B cell (primary cell): ENCODE data around the gene IFNA17. TPM values are rescaled to one million over a fixed set of nuclear protein-coding genes. Genes with fewer than 3 reads are reported as not detected.
"Not testable (repeated sequence)": the region's sequence is repeated elsewhere in the genome, so short reads cannot be mapped to it uniquely, and the experiment has no call there.

Experiments
- ATAC-seq: fragments of 200-7000 bp; cut with Tn5 transposase; one replicate; pipeline ENCODE4 v1.10.0; 2021; ENCODE audit warnings: low read depth, mild to moderate bottlenecking, moderate number of reproducible peaks, moderate library complexity
- CTCF ChIA-PET: fragments of 350-600 bp; sonication (Branson Sonifier 250); formaldehyde crosslinking; loops from one replicate; lab custom pipeline; 2021; ENCODE audit warnings: antibody characterized with exemption, inconsistent platforms; lab: Charles Lee
- POLR2A ChIA-PET: fragments of 350-600 bp; sonication (Branson Sonifier 250); formaldehyde crosslinking; loops from one replicate; lab custom pipeline; 2021; ENCODE audit warnings: antibody characterized with exemption; lab: Charles Lee
- DNase-seq: peaks from one replicate; pipeline ENCODE4 v3.0.0; 2013
- H2AFZ ChIP-seq: 2 replicates; pipeline ENCODE4 v1.6.1; 2012; ENCODE audit warnings: mild to moderate bottlenecking, low read depth, low read length; ENCODE audit not compliant: insufficient read depth, poor library complexity, severe bottlenecking
- H3K27ac ChIP-seq, 2 donors: 1 replicate in 1 of 2; 2 replicates in 1 of 2; pipeline ENCODE4 v1.5.1; 2012 to 2013; ENCODE audit warnings: low read length in 2 of 2, mild to moderate bottlenecking in 2 of 2, moderate library complexity in 1 of 2
- H3K27me3 ChIP-seq, 4 experiments: fragments of 200-600 bp in 1 of 4; sonication (generic) in 1 of 4; replicated peaks in 1 of 4; 1 replicate in 2 of 4; 2 replicates in 2 of 4; pipeline versions ENCODE4 v1.6.1 to v1.7.0; 2013 to 2016; ENCODE audit warnings: low read length in 3 of 4, mild to moderate bottlenecking in 2 of 4, mixed read lengths in 1 of 4, moderate library complexity in 1 of 4; ENCODE audit not compliant: insufficient read depth in 4 of 4, control insufficient read depth in 3 of 4; ENCODE audit errors: control extremely low read depth in 1 of 4
- H3K36me3 ChIP-seq, 2 experiments: replicated peaks in 1 of 2; 1 replicate in 1 of 2; 2 replicates in 1 of 2; pipeline versions ENCODE4 v1.6.1 to v1.7.1; 2013; ENCODE audit warnings: low read length in 1 of 2; ENCODE audit not compliant: insufficient read depth in 2 of 2, control insufficient read depth in 1 of 2; ENCODE audit errors: control extremely low read depth in 1 of 2, extremely low read depth in 1 of 2
- H3K4me1 ChIP-seq, 2 donors: fragments of 200-600 bp in 1 of 2; sonication (generic) in 1 of 2; 1 replicate in 1 of 2; 2 replicates in 1 of 2; pipeline versions ENCODE4 v1.5.1 to v1.6.1; 2013 to 2017; ENCODE audit warnings: low read length in 2 of 2; ENCODE audit not compliant: control insufficient read depth in 2 of 2, insufficient read depth in 2 of 2
- H3K4me2 ChIP-seq: replicated peaks from 2 replicates; pipeline ENCODE3; 2012; ENCODE audit warnings: mild to moderate bottlenecking, low read depth, low read length; ENCODE audit not compliant: poor library complexity, severe bottlenecking
- H3K4me3 ChIP-seq, 5 experiments: fragments of 200-600 bp in 1 of 5; sonication (generic) in 1 of 5; 1 replicate in 3 of 5; 2 replicates in 2 of 5; pipeline versions ENCODE4 v1.5.1 to v1.7.0; 2011 to 2016; ENCODE audit warnings: low read length in 4 of 5, mild to moderate bottlenecking in 4 of 5, low read depth in 2 of 5, control low read depth in 1 of 5, moderate library complexity in 1 of 5; ENCODE audit not compliant: insufficient read depth in 1 of 5; ENCODE audit errors: control extremely low read depth in 1 of 5, extremely low read depth in 1 of 5
- H3K79me2 ChIP-seq: fragments of 200-600 bp; sonication (generic); one replicate; pipeline ENCODE4 v1.6.0; 2016; ENCODE audit warnings: low read length; ENCODE audit not compliant: control insufficient read depth, insufficient read depth
- H3K9ac ChIP-seq: fragments of 200-600 bp; sonication (generic); 2 replicates; pipeline ENCODE4 v1.6.1; 2017; ENCODE audit warnings: mild to moderate bottlenecking, low read length, moderate library complexity
- H3K9me3 ChIP-seq, 3 donors: one replicate each; pipeline versions ENCODE4 v1.6.1 to v1.7.1; 2013; ENCODE audit warnings: low read length in 2 of 3; ENCODE audit not compliant: control insufficient read depth in 2 of 3, insufficient read depth in 1 of 3; ENCODE audit errors: control extremely low read depth in 1 of 3
- H4K20me1 ChIP-seq: 2 replicates; pipeline ENCODE4 v1.6.0; 2012; ENCODE audit warnings: mild to moderate bottlenecking, low read length; ENCODE audit not compliant: insufficient read depth, control insufficient read depth, poor library complexity, severe bottlenecking
- H3K27ac Mint-ChIP-seq: one replicate; pipeline ENCODE4 v1.8.0; 2021; ENCODE audit warnings: mixed read lengths
- H3K27me3 Mint-ChIP-seq: one replicate; pipeline ENCODE4 v1.8.0; 2021; ENCODE audit warnings: mixed read lengths
- H3K4me1 Mint-ChIP-seq: one replicate; pipeline ENCODE4 v1.8.0; 2021; ENCODE audit warnings: mixed read lengths
- H3K4me3 Mint-ChIP-seq: one replicate; pipeline ENCODE4 v1.8.0; 2021; ENCODE audit warnings: mixed read lengths
- H3K9me3 Mint-ChIP-seq: one replicate; pipeline ENCODE4 v1.8.0; 2022; ENCODE audit warnings: mixed read lengths; ENCODE audit not compliant: insufficient read depth
- CTCF ChIP-seq: fragments of 200-600 bp; IDR thresholded peaks from one replicate; pipeline ENCODE4 v1.8.0; 2022; ENCODE audit warnings: antibody characterized with exemption, mild to moderate bottlenecking
- EZH2 ChIP-seq: IDR thresholded peaks from 2 replicates; pipeline ENCODE4 v1.6.1; 2012; ENCODE audit warnings: borderline replicate concordance, low read depth, mild to moderate bottlenecking, moderate library complexity, low read length; ENCODE audit not compliant: insufficient read depth, poor library complexity, severe bottlenecking
- WGBS: methylation state at CpG from one replicate; pipeline ENCODE4 v1.1.5; 2013; ENCODE audit warnings: missing lambda C conversion rate; ENCODE audit not compliant: insufficient coverage; 5-methylcytosine and 5-hydroxymethylcytosine counted together
- intact Hi-C: fragments of 100-400 bp; cut with micrococcal nuclease; formaldehyde crosslinking; loops from one replicate; pipeline ENCODE4 v1.10.0; 2022
- polyA plus RNA-seq: library from polyadenylated mRNA; depleted of rRNA; stranded (reverse); fragments of >200 nt; gene quantifications from 2 replicates; pipeline ENCODE4 v1.2.3, GENCODE V29; 2012
- total RNA-seq, 2 donors: library from RNA; stranded (reverse); fragments of 120-200 nt in 1 of 2; gene quantifications; 1 replicate in 1 of 2; 2 replicates in 1 of 2; pipeline versions ENCODE4 v1.2.3 to v1.2.4, GENCODE V29; 2013 to 2022

Gene IFNA17
- total and polyA plus RNA-seq, 2 donors (not counting 1 experiment from before 2014, with no cell fraction given) = not detected

GRCh38 chr9:21233258-21233657 lies 5.2 kb upstream of the IFNA17 start:
- H3K4me1 ChIP-seq = no peaks in the 10 kb centered on the region
- intact Hi-C loops = no loop called here
- H3K4me1 Mint-ChIP-seq = peaks cover 6% of the 10 kb centered on the region
- H2AFZ ChIP-seq = no peak overlapping the region
- WGBS = 100% methylated on average over 2 of the region's 2 CpGs
- no peak overlapping the region for H3K4me3 Mint-ChIP-seq
- TF ChIP-seq CTCF (no peak), EZH2 (no peak)
- H3K79me2 ChIP-seq = no peaks in the 10 kb centered on the region
- H3K9me3 Mint-ChIP-seq = no peaks in the 10 kb centered on the region
- ChIA-PET POLR2A (no interaction called here), CTCF (no interaction called here)
- H3K4me2 ChIP-seq = no peak overlapping the region
- no peak overlapping the region for H3K9ac ChIP-seq
- H4K20me1 ChIP-seq = no peaks in the 10 kb centered on the region
- no peak overlapping the region for H3K27ac ChIP-seq
- H3K27me3 ChIP-seq = no peaks in the 10 kb centered on the region
- no peak overlapping the region for H3K4me3 ChIP-seq
- H3K36me3 ChIP-seq = no peaks in the 10 kb centered on the region
- no peaks in the 10 kb centered on the region for H3K9me3 ChIP-seq
- peaks cover 12% of the 10 kb centered on the region for H3K27me3 Mint-ChIP-seq
- no peak for ATAC-seq
- no peak for DNase-seq
- H3K27ac Mint-ChIP-seq = no peak overlapping the region

GRCh38 chr9:21217211-21217610 lies 10.8 kb downstream of the IFNA17 start, which contains the start of gene IFNA16:
Gene IFNA16, minus strand, starts transcription at chr9:21217311. Its CDS starts 6 bp downstream, at chr9:21217305.
- H4K20me1 ChIP-seq, H3K9me3 Mint-ChIP-seq, H3K27ac Mint-ChIP-seq, ATAC-seq, H3K4me2 ChIP-seq, H3K4me3 ChIP-seq, H3K79me2 ChIP-seq, H3K9ac ChIP-seq, H3K27ac ChIP-seq, H3K4me1 ChIP-seq, H3K36me3 ChIP-seq, H3K9me3 ChIP-seq, POLR2A ChIA-PET, H3K4me1 Mint-ChIP-seq, H3K4me3 Mint-ChIP-seq, H2AFZ ChIP-seq, DNase-seq, intact Hi-C loops, CTCF ChIA-PET: not testable (repeated sequence)
- no CpG with 5 or more reads among the region's 1 CpG for WGBS
- peaks cover 0 to 14% (median 3%) of the 10 kb centered on the region in 4 experiments for H3K27me3 ChIP-seq
- peaks cover 26% of the 10 kb centered on the region for H3K27me3 Mint-ChIP-seq
